GM12874 (cell line): ENCODE results near the gene TIMM44.

ENCODE experiments used
- TF ChIP-seq, protein P1 (sequence below): IDR thresholded peaks from 2 replicates; pipeline ENCODE4 v1.5.1; 2011; ENCODE audit warnings: low read depth, mild to moderate bottlenecking, control low read depth, low read length, moderate library complexity; ENCODE audit not compliant: insufficient read depth

TIMM44 gene

DNA sequence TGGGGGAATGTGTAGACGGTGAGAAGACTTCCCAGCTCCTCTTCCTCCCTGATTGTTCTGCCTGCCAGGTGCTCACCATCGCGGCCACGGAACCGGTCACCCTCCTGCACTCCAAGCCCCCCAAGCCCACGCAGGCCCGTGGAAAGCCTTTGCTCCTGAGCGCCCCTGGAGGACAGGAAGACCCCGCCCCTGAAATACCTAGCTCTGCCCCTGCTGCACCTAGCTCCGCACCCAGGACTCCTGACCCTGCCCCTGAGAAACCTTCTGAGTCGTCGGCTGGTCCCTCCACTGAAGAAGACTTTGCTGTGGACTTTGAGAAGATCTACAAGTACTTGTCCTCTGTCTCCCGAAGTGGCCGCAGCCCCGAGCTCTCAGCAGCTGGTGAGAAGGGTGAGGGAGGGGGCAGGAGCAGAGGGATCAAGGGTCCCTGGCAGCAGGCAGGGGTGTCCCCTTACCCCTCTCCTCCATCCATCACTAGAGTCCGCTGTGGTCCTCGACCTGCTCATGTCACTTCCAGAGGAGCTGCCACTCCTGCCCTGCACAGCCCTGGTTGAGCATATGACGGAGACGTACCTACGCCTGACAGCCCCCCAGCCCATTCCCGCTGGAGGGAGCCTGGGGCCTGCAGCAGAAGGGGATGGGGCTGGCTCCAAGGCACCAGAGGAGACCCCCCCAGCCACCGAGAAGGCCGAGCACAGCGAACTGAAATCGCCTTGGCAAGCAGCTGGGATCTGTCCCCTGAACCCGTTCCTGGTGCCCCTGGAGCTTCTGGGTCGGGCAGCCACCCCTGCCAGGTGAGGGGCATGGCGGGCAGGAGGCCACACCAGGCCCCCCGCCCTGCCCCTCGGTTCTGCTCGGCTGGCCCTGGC is 21.3 kb downstream of the TIMM44 start:
- TF ChIP-seq, protein P1, sequence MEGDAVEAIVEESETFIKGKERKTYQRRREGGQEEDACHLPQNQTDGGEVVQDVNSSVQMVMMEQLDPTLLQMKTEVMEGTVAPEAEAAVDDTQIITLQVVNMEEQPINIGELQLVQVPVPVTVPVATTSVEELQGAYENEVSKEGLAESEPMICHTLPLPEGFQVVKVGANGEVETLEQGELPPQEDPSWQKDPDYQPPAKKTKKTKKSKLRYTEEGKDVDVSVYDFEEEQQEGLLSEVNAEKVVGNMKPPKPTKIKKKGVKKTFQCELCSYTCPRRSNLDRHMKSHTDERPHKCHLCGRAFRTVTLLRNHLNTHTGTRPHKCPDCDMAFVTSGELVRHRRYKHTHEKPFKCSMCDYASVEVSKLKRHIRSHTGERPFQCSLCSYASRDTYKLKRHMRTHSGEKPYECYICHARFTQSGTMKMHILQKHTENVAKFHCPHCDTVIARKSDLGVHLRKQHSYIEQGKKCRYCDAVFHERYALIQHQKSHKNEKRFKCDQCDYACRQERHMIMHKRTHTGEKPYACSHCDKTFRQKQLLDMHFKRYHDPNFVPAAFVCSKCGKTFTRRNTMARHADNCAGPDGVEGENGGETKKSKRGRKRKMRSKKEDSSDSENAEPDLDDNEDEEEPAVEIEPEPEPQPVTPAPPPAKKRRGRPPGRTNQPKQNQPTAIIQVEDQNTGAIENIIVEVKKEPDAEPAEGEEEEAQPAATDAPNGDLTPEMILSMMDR = no peak

DNA sequence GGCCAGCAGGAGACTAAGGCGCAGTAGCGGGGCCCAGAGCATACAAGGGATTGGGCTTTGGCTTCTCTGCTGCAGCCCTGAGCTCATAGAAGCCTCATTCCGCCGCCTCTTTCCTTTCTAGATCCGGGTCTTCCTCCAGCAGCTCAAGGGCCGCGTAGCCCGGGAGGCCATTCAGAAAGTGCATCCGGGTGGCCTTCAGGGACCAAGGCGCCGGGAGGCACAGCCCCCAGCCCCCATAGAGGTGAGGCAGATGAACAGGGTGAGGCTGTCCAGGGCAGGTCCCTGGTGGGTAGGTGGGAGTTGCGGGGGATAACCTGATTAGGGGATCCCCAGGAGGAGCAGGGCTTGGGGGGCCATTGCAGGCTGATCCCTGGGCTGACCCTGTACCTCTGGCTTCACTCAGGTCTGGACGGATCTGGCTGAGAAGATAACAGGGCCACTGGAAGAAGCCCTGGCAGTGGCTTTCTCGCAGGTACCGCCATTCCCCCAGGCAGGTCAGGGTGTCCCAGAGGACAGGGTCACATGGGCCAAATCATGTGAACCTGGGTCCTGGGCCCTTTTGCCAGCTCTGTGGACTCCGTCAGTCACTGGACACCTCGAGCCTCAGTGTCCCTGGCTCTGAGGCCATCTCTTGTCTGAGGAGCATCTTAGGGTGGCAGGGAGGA is 22.0 kb downstream of the TIMM44 start:
- TF ChIP-seq, protein P1 = no peak

DNA sequence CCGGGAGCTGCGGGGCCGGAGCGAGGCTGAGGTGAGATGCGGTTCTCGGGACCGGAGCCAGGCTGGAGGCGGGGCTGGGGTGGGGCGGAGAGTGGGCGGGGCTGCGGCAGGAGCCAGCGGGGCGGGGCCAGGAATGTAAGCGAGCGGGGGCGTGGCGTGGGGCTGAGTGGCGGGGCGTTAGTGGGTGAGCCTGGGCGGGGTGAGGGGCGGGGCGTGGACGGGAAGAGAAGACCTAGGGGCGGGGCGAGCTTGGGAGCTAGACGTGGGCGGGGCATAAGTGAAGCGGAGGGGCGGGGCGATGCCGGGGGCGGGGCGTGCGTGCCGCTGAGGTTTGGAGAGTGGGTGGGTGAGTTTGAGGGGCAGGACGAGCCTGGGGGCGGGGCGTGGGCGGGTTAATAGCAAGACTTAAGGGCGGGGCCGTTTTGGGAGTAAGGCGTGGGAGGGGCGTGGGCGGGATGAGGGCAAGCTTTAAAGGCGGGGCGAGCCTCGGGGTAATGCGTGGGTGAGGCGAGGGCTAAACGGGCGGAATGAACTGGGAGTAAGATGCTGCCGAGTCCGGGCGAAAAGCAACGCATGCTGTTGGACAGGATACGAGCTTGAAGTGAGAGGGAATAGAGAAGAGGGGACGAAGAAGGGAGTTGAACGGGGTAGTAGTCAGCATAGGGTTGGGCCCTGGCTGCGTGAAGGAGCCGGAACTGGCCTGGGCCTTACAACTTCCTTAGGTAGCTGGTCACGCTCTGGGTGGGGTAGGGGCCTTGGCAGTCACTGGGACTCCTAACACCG is 22.8 kb downstream of the TIMM44 start:
- TF ChIP-seq, protein P1 = no peak

GRCh38 chr19:7919610-7920518 is 23.6 kb downstream of the TIMM44 start, which contains the start of gene SNAPC2:
TSS of gene SNAPC2 (plus strand) at chr19:7920338. CDS start at chr19:7920367, 29 bp downstream.
- TF ChIP-seq, protein P1 = 0 out of 2 replicates have a peak, but pooled peaks have one; percentile 2

GRCh38 chr19:7918615-7919421 is 24.6 kb downstream of the TIMM44 start:
- TF ChIP-seq, protein P1 = no peak
